ENCODE results near the gene DENND1B. TPM values are rescaled to one million over a fixed set of nuclear protein-coding genes. Genes with fewer than 3 reads are reported as not detected.

The DENND1B gene, protein sequence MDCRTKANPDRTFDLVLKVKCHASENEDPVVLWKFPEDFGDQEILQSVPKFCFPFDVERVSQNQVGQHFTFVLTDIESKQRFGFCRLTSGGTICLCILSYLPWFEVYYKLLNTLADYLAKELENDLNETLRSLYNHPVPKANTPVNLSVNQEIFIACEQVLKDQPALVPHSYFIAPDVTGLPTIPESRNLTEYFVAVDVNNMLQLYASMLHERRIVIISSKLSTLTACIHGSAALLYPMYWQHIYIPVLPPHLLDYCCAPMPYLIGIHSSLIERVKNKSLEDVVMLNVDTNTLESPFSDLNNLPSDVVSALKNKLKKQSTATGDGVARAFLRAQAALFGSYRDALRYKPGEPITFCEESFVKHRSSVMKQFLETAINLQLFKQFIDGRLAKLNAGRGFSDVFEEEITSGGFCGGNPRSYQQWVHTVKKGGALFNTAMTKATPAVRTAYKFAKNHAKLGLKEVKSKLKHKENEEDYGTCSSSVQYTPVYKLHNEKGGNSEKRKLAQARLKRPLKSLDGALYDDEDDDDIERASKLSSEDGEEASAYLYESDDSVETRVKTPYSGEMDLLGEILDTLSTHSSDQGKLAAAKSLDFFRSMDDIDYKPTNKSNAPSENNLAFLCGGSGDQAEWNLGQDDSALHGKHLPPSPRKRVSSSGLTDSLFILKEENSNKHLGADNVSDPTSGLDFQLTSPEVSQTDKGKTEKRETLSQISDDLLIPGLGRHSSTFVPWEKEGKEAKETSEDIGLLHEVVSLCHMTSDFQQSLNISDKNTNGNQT
- 10 to 100 TPM; 11.2 to 14.6 (median 14.0) TPM for polyA plus RNA-seq (ENCODE audit: insufficient read length in 4 of 4)

- DNase-seq (ENCODE audit: low read depth in 4 of 4, low spot score in 3 of 4): peak; percentile 44 to 68 (median 58)
Observed at GRCh38 chr1:197775282-197776262, at the start of gene DENND1B. TSS of gene DENND1B (minus strand) at chr1:197775480. CDS start at chr1:197775155, 325 bp downstream.

DNA sequence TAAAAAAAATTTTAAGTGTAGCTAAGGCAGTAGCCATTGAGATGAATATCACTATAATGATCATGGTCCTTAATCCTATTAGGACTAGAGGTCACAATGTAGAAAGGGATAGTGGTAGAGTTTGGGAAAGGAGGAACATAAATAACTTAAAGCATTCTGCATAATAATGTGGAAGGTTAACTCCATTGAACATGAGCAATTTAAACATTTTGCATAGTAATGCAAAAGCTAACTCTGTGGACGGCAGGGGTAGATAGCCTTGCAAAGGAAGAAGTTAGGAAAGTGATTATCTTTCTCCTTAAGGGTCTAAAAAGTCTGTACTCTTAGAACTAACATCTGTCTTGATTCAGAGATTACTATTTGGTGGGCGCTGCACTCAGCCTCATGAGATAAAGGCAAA lies 39.0 kb upstream of the DENND1B start:
- no peak for DNase-seq (ENCODE audit: low read depth in 4 of 4, low spot score in 3 of 4)

- no peak for DNase-seq (ENCODE audit: low read depth in 4 of 4, low spot score in 3 of 4)
Observed at GRCh38 chr1:197813741-197814140, 38.5 kb upstream of the DENND1B start.

- DNase-seq (ENCODE audit: low read depth in 4 of 4, low spot score in 3 of 4): no peak
Observed at GRCh38 chr1:197811769-197812168, 36.5 kb upstream of the DENND1B start.

GRCh38 chr1:197810812-197811211 lies 35.5 kb upstream of the DENND1B start:
- DNase-seq (ENCODE audit: low read depth in 4 of 4, low spot score in 3 of 4): no peak

DNA sequence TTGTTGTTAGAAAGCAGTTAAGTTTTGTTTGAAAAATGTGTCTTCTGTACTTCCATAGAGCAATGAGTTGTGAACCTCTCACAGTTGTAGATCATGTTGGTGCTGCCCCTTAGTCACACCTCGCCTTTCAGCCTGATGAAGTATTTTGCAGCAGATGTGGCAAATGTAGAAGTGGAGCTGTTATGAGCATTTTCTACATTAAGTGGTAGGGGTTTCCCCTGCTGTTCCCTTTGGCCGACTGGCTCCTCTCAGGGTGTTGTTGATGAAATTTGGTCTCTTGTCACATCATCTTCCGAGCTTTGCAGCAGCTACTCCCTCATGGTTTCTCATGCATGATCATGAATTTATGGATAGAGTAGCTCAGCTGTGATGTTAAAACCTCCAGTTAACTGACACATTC lies 33.6 kb upstream of the DENND1B start:
- no peak for DNase-seq (ENCODE audit: low read depth in 4 of 4, low spot score in 3 of 4)

GRCh38 chr1:197807739-197808453 lies 32.6 kb upstream of the DENND1B start:
- no peak for DNase-seq (ENCODE audit: low read depth in 4 of 4, low spot score in 3 of 4)

DNA sequence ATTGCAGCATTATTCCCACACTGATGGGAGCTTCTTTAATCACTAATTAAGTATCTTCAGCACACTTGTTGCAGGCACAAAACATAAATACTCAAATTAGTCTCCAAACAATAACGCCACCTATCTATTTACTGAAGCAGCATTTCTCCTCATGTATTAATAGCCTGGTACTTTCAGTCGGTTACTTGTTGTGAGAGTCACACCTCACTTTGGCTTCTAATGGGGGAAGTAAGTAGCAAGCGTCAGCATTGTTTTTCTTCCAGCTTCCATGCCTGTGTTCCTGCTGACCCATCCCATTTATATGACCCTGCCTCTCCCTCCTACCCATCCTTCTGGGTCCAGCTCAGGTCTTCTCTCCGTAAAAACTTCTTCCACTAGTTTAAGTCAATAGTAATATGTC lies 31.9 kb upstream of the DENND1B start:
- DNase-seq (ENCODE audit: low read depth in 4 of 4, low spot score in 3 of 4): no peak

- no peak for DNase-seq (ENCODE audit: low read depth in 4 of 4, low spot score in 3 of 4)
Observed at GRCh38 chr1:197806718-197807117, 31.4 kb upstream of the DENND1B start.

- no peak for DNase-seq (ENCODE audit: low read depth in 4 of 4, low spot score in 3 of 4)
Observed at GRCh38 chr1:197801684-197802083, 26.4 kb upstream of the DENND1B start.

- no peak for DNase-seq (ENCODE audit: low read depth in 4 of 4, low spot score in 3 of 4)
Observed at GRCh38 chr1:197801111-197801482, 25.8 kb upstream of the DENND1B start.

DNA sequence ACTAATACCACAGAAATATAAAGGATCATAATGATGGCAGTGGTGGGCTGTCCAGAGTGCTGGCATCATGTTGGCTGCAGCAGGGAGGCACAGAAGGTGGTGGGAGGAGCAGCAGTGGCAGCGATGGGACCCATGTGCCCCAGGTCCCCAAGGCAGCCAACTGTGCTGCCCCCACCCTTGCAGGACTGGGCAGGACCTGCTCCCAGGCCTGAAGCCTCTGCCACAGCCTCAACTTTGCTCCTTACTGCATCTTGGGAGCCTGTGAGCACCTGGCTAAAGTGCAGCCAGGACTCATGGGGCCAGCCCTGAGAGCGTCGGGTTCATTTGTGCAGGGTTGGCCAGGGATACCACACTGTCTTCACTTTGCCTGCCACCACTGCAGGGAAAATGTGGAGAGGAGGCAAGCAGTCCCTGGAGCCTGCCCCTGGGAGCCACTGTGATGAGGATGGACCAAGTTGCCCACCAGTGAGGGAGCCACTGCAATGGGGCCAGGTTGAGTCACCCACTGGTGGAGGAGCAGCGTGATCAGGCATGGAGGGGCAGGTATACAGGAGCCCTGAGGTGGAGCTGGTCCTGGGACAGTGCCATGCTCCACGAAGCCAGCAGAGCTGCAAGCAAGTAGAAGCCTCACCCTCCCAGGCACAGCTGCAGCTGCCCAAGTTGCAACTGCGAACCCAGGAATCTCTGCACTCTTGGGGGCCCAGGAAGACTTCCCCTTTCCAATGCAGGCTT lies 25.3 kb upstream of the DENND1B start:
- no peak for DNase-seq (ENCODE audit: low read depth in 4 of 4, low spot score in 3 of 4)

DNA sequence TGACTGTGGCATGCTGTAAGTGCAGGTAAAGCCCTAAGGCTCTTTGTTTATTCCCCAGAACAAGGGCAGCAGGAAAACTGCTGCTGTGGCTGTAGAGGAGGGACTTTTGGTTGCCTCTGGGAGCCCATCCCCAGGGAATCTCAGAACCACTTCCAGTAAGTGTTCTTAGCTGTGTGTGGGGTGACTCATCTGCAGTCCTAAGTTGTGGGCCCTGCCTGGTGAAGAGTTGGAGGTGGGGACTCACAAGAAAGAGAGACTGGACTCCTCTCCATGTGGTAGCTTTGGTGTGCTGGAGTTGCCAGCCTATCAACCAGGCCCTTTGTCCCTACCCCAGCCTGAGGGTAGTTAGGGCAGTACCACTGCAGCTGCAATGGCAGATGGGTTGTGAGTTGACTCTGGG lies 24.0 kb upstream of the DENND1B start:
- DNase-seq (ENCODE audit: low read depth in 4 of 4, low spot score in 3 of 4): no peak

- DNase-seq (ENCODE audit: low read depth in 4 of 4, low spot score in 3 of 4): no peak
Observed at GRCh38 chr1:197798492-197798891, 23.2 kb upstream of the DENND1B start.

GRCh38 chr1:197797010-197797409 lies 21.7 kb upstream of the DENND1B start:
- DNase-seq (ENCODE audit: low read depth in 4 of 4, low spot score in 3 of 4): no peak

DNA sequence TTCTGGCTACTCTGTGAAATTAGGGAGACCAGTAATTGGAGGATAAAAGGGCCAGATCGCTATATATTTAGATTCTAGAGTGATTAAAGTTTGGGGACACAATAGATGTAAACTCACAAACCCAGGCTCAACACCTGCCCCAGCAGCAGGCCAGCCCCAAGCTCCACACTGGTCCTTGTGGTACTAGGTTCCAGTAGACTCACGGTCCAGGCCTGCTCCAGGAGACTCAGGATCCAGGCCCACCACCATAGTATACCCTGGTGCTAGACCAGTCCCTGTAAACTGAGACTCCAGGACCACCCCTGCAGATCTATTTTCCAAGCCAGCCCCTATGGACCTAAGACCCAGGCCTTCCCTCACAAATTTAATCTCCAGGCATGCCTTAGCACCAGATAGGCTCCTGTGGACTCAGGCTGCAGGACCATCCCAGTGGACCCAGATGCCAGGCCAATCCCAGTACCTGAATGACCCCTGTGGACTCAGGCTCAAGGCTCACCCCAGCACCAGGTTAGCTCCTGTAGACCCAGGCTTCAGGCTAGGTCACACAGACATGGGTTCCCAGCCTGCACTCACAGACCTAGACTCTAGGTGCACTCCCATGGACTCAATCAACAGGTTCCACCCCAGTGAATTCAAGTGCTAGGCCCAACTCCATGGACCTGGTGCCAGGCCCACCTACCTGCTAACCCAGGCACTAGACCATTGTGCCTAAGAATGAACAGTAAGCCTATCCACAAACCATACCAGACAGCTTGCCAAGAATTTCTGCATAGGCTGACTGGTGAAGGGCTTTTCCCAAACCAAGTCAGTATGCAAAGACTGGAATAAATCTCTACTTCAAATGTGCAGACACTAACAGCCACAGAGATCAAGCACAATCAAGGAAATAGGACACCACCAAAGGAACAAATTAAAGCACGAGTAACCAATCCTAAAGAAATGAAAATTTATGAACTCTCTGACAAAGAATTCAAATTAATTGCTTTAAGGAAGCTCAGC lies 13.8 kb upstream of the DENND1B start:
- DNase-seq (ENCODE audit: low read depth in 4 of 4, low spot score in 3 of 4): no peak

DNA sequence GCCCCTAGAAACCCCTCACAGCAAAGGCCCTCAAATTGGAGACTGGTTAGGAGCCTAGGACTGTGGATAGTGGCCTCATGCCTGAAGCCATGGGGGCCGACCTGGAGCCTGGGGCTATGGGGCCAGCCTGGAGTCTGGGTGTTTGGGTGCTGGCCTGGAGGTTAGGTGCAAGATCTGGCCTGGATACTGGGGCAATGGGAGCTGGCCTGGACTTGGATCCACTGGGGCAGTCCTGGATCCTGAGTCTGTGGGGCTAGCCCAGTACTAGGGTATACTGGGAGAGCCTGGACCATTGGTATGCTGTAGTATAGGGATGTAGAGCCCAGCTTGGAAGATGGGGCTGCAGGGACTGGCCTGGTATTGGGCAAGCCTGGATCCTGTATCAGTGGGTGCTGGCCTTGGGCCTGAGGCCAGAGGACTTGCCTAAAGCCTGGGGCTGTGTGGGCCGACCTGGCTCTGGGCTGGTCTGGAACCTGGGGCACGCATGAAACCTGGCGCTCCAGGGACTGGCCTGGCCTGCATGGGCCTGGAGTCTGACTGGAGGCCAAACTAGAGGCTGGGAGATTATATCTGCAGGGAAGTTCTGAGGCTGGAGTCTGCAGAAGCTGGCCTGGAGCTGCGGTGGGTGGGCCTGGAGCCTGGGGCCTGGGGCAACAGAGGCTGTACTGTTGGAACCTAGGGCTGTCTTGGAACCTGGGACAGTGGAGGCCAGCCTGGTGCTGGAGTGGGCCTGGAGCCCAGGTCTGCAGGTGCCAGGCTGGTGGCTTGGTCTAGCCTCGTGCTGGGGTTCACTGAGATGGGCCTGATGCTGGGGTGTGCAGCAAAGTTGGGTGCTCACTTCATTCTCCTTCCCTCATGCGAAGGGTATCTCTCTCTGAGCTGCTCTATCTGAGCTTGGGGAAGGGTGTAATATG lies 12.6 kb upstream of the DENND1B start:
- DNase-seq (ENCODE audit: low read depth in 4 of 4, low spot score in 3 of 4): no peak
